ENCODE measurements around the gene GPS1. TPM values are rescaled to one million over a fixed set of nuclear protein-coding genes. Genes with fewer than 3 reads are reported as not detected.

Gene GPS1
- total and polyA plus RNA-seq, 2 experiments from 2014 or later = 101 to 160 TPM

GRCh38 chr17:82050761-82051641 lies 697 bp upstream of the GPS1 start:
- Histone ChIP-seq H3K36me3 (replicated peaks; ENCODE audit: insufficient read depth, low read depth) (no peaks in the 10 kb centered on the region), H3K79me2 (peaks cover 28% of the 10 kb centered on the region), H3K27me3 (no peaks in the 10 kb centered on the region), H3K4me2 (peak overlapping the region; percentile 98), H3K9me3 (ENCODE audit: low read depth) (no peaks in the 10 kb centered on the region), H3K27ac (peak overlapping the region; percentile 67), H4K20me1 (ENCODE audit: insufficient read depth, poor library complexity, severe bottlenecking) (peaks cover 3% of the 10 kb centered on the region), H3K9me2 (replicated peaks; ENCODE audit: insufficient read depth) (no peaks in the 10 kb centered on the region), H3K4me3 (peak overlapping the region; percentile 83), H2AFZ (peak overlapping the region; percentile 45), H3K4me1 (ENCODE audit: insufficient read depth) (peaks cover 17% of the 10 kb centered on the region)
- TF ChIP-seq CTCF (IDR thresholded peaks at IDR 0.05; ENCODE audit: poor library complexity) (no peak), EZH2 (IDR thresholded peaks at IDR 0.05; ENCODE audit: borderline replicate concordance) (no peak), EZH2phosphoT487 (IDR thresholded peaks at IDR 0.05; ENCODE audit: low read depth, severe bottlenecking, unreplicated experiment) (no peak)
- peak; percentile 46 for DNase-seq (ENCODE audit: low spot score)
- 28% methylated on average over 48 of the region's 79 CpGs for WGBS (ENCODE audit: low lambda C conversion rate, missing lambda C conversion rate)

GRCh38 chr17:82052638-82053059 lies 951 bp downstream of the GPS1 start:
- H3K9me2 ChIP-seq (replicated peaks; ENCODE audit: insufficient read depth) = no peaks in the 10 kb centered on the region
- H3K79me2 ChIP-seq = peaks cover 28% of the 10 kb centered on the region
- H3K36me3 ChIP-seq (replicated peaks; ENCODE audit: insufficient read depth, low read depth) = no peaks in the 10 kb centered on the region
- H3K4me3 ChIP-seq = peak overlapping the region; percentile 90
- H4K20me1 ChIP-seq (ENCODE audit: insufficient read depth, poor library complexity, severe bottlenecking) = peaks cover 3% of the 10 kb centered on the region
- no peak for DNase-seq (ENCODE audit: low spot score)
- 38% methylated on average over 18 of the region's 19 CpGs for WGBS (ENCODE audit: low lambda C conversion rate, missing lambda C conversion rate)
- H3K4me1 ChIP-seq (ENCODE audit: insufficient read depth) = peaks cover 17% of the 10 kb centered on the region
- H3K27me3 ChIP-seq = no peaks in the 10 kb centered on the region
- H3K4me2 ChIP-seq = peak overlapping the region; percentile 99
- TF ChIP-seq CTCF (IDR thresholded peaks at IDR 0.05; ENCODE audit: poor library complexity) (no peak), EZH2 (IDR thresholded peaks at IDR 0.05; ENCODE audit: borderline replicate concordance) (no peak), EZH2phosphoT487 (IDR thresholded peaks at IDR 0.05; ENCODE audit: low read depth, severe bottlenecking, unreplicated experiment) (no peak)
- no peak overlapping the region for H3K27ac ChIP-seq
- H2AFZ ChIP-seq = no peak overlapping the region
- no peaks in the 10 kb centered on the region for H3K9me3 ChIP-seq (ENCODE audit: low read depth)

- WGBS (ENCODE audit: low lambda C conversion rate, missing lambda C conversion rate) = 97% methylated on average over 14 of the region's 19 CpGs
- Histone ChIP-seq H3K4me3 (no peak overlapping the region), H3K4me2 (peak overlapping the region; percentile 99), H3K9me3 (ENCODE audit: low read depth) (no peaks in the 10 kb centered on the region), H3K9me2 (replicated peaks; ENCODE audit: insufficient read depth) (no peaks in the 10 kb centered on the region), H3K27me3 (no peaks in the 10 kb centered on the region), H3K27ac (no peak overlapping the region), H4K20me1 (ENCODE audit: insufficient read depth, poor library complexity, severe bottlenecking) (peaks cover 3% of the 10 kb centered on the region), H2AFZ (no peak overlapping the region), H3K4me1 (ENCODE audit: insufficient read depth) (peaks cover 17% of the 10 kb centered on the region), H3K79me2 (peaks cover 28% of the 10 kb centered on the region), H3K36me3 (replicated peaks; ENCODE audit: insufficient read depth, low read depth) (no peaks in the 10 kb centered on the region)
- DNase-seq (ENCODE audit: low spot score) = no peak
- TF ChIP-seq CTCF (IDR thresholded peaks at IDR 0.05; ENCODE audit: poor library complexity) (no peak), EZH2 (IDR thresholded peaks at IDR 0.05; ENCODE audit: borderline replicate concordance) (no peak), EZH2phosphoT487 (IDR thresholded peaks at IDR 0.05; ENCODE audit: low read depth, severe bottlenecking, unreplicated experiment) (no peak)
Measured at GRCh38 chr17:82053130-82053529, 1.4 kb downstream of the GPS1 start.
